Uterus (tissue), 2 donors: Measurements from ENCODE around the gene P2RX7.

Experiments
- POLR2A ChIP-seq, 2 donors: fragments of 450-650 bp; IDR thresholded peaks; one replicate each; pipeline ENCODE4 v1.6.1; 2016; ENCODE audit warnings: antibody characterized with exemption in 2 of 2, mild to moderate bottlenecking in 1 of 2, moderate library complexity in 1 of 2
- TF ChIP-seq, protein P1 (sequence below), 4 experiments: fragments of 200-600 bp in 2 of 4; fragments of 450-650 bp in 2 of 4; sonication (generic) in 2 of 4; IDR thresholded peaks; one replicate each; pipeline ENCODE4 v1.5.1; 2016 to 2019; ENCODE audit warnings: antibody characterized with exemption in 4 of 4, mild to moderate bottlenecking in 2 of 4, moderate library complexity in 1 of 4

DNA sequence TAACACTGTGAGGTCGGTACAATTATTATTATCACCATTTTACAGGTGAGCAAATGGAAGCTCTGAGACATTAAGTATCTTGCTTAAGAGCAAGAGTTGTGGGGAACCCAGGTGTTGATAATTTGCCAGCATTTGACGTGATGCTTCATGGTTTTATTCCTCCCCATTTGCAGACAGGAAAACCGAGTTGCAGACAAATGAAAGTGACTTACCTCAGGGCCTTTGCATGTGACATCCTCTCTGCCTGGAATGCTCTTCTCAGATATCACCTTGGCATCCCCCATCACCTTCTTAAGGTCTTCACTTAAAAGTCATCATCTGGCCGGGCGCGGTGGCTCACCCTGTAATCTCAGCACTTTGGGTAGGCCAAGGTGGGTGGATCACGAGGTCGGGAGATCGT lies 21.0 kb upstream of the P2RX7 start:
- TF ChIP-seq, protein P1, sequence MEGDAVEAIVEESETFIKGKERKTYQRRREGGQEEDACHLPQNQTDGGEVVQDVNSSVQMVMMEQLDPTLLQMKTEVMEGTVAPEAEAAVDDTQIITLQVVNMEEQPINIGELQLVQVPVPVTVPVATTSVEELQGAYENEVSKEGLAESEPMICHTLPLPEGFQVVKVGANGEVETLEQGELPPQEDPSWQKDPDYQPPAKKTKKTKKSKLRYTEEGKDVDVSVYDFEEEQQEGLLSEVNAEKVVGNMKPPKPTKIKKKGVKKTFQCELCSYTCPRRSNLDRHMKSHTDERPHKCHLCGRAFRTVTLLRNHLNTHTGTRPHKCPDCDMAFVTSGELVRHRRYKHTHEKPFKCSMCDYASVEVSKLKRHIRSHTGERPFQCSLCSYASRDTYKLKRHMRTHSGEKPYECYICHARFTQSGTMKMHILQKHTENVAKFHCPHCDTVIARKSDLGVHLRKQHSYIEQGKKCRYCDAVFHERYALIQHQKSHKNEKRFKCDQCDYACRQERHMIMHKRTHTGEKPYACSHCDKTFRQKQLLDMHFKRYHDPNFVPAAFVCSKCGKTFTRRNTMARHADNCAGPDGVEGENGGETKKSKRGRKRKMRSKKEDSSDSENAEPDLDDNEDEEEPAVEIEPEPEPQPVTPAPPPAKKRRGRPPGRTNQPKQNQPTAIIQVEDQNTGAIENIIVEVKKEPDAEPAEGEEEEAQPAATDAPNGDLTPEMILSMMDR (IDR thresholded peaks at IDR 0.05) = no peak
- no peak for TF ChIP-seq POLR2A (IDR thresholded peaks at IDR 0.05)
